HEK293 (cell line): ENCODE data around the gene FHIP1B.
A peak's percentile ranks its signal among the peaks of the same experiment; 100 is the strongest.

Experiments
- HOXC10 ChIP-seq: sonication (generic); formaldehyde crosslinking; IDR thresholded peaks from 2 replicates; pipeline ENCODE4 v1.8.1; 2023; ENCODE audit warnings: mild to moderate bottlenecking, missing genetic modification reagents
- INSM2 ChIP-seq: fragments of 450-650 bp; formaldehyde crosslinking; IDR thresholded peaks from 2 replicates; pipeline ENCODE4 v1.5.1; 2016; ENCODE audit warnings: missing biosample characterization, missing genetic modification characterization
- MZF1 ChIP-seq: fragments of 450-650 bp; formaldehyde crosslinking; IDR thresholded peaks from 2 replicates; pipeline ENCODE4 v1.5.1; 2017; ENCODE audit warnings: missing biosample characterization, missing genetic modification characterization, borderline replicate concordance
- SP3 ChIP-seq: fragments of 450-650 bp; formaldehyde crosslinking; IDR thresholded peaks from 2 replicates; pipeline ENCODE4 v1.5.1; 2016; ENCODE audit warnings: missing biosample characterization, missing genetic modification characterization
- ZBTB1 ChIP-seq: fragments of 450-650 bp; formaldehyde crosslinking; IDR thresholded peaks from 2 replicates; pipeline ENCODE4 v1.5.1; 2016; ENCODE audit warnings: missing biosample characterization, missing genetic modification characterization
- ZBTB48 ChIP-seq: fragments of 450-650 bp; formaldehyde crosslinking; IDR thresholded peaks from 2 replicates; pipeline ENCODE4 v1.5.1; 2016; ENCODE audit warnings: missing biosample characterization, missing genetic modification characterization
- ZBTB8A ChIP-seq: fragments of 450-650 bp; formaldehyde crosslinking; IDR thresholded peaks from 2 replicates; pipeline ENCODE4 v1.5.1; 2016; ENCODE audit warnings: missing biosample characterization, missing genetic modification characterization
- ZFP3 ChIP-seq: fragments of 450-650 bp; formaldehyde crosslinking; IDR thresholded peaks from 2 replicates; pipeline ENCODE4 v1.5.1; 2016; ENCODE audit warnings: low read depth, missing biosample characterization, missing genetic modification characterization
- ZFP37 ChIP-seq: fragments of 450-650 bp; formaldehyde crosslinking; IDR thresholded peaks from 2 replicates; pipeline ENCODE4 v1.5.1; 2016; ENCODE audit warnings: missing biosample characterization, missing genetic modification characterization
- ZNF169 ChIP-seq: fragments of 450-650 bp; formaldehyde crosslinking; IDR thresholded peaks from 2 replicates; pipeline ENCODE4 v1.5.1; 2016; ENCODE audit warnings: missing biosample characterization, missing genetic modification characterization
- ZNF23 ChIP-seq: fragments of 450-650 bp; formaldehyde crosslinking; IDR thresholded peaks from 2 replicates; pipeline ENCODE4 v1.5.1; 2016; ENCODE audit warnings: missing biosample characterization, missing genetic modification characterization, borderline replicate concordance
- ZNF239 ChIP-seq: fragments of 450-650 bp; formaldehyde crosslinking; IDR thresholded peaks from 2 replicates; pipeline ENCODE4 v1.5.1; 2016; ENCODE audit warnings: missing biosample characterization, missing genetic modification characterization
- ZNF473 ChIP-seq: fragments of 450-650 bp; formaldehyde crosslinking; IDR thresholded peaks from 2 replicates; pipeline ENCODE4 v1.5.1; 2017; ENCODE audit warnings: missing biosample characterization, missing genetic modification characterization
- ZNF48 ChIP-seq: fragments of 450-650 bp; formaldehyde crosslinking; IDR thresholded peaks from 2 replicates; pipeline ENCODE4 v1.5.1; 2016; ENCODE audit warnings: missing biosample characterization, missing genetic modification characterization
- ZNF501 ChIP-seq: fragments of 450-650 bp; formaldehyde crosslinking; IDR thresholded peaks from 2 replicates; pipeline ENCODE4 v1.5.1; 2016; ENCODE audit warnings: missing biosample characterization, missing genetic modification characterization
- ZNF514 ChIP-seq: fragments of 450-650 bp; formaldehyde crosslinking; IDR thresholded peaks from 2 replicates; pipeline ENCODE4 v1.5.1; 2016; ENCODE audit warnings: missing biosample characterization, missing genetic modification characterization
- ZNF530 ChIP-seq: fragments of 450-650 bp; formaldehyde crosslinking; IDR thresholded peaks from 2 replicates; pipeline ENCODE4 v1.5.1; 2016; ENCODE audit warnings: low read depth, missing biosample characterization, missing genetic modification characterization
- ZNF555 ChIP-seq: fragments of 450-650 bp; formaldehyde crosslinking; conservative IDR thresholded peaks from 2 replicates; pipeline ENCODE4 v1.5.1; 2017; ENCODE audit warnings: missing biosample characterization, mild to moderate bottlenecking, missing genetic modification characterization, inconsistent platforms
- ZNF600 ChIP-seq: fragments of 450-650 bp; formaldehyde crosslinking; IDR thresholded peaks from 2 replicates; pipeline ENCODE4 v1.5.1; 2016; ENCODE audit warnings: missing biosample characterization, missing genetic modification characterization
- ZNF610 ChIP-seq: fragments of 450-650 bp; formaldehyde crosslinking; IDR thresholded peaks from 2 replicates; pipeline ENCODE4 v1.5.1; 2016; ENCODE audit warnings: missing biosample characterization, missing genetic modification characterization, borderline replicate concordance
- ZNF621 ChIP-seq: fragments of 450-650 bp; formaldehyde crosslinking; IDR thresholded peaks from 2 replicates; pipeline ENCODE4 v1.5.1; 2017; ENCODE audit warnings: missing biosample characterization, missing genetic modification characterization
- ZNF639 ChIP-seq: fragments of 450-650 bp; formaldehyde crosslinking; IDR thresholded peaks from 2 replicates; pipeline ENCODE4 v1.5.1; 2016; ENCODE audit warnings: missing biosample characterization, missing genetic modification characterization
- ZNF654 ChIP-seq: fragments of 450-650 bp; formaldehyde crosslinking; IDR thresholded peaks from 2 replicates; pipeline ENCODE4 v1.5.1; 2016; ENCODE audit warnings: low read depth, missing biosample characterization, missing genetic modification characterization
- ZSCAN16 ChIP-seq: fragments of 450-650 bp; formaldehyde crosslinking; IDR thresholded peaks from 2 replicates; pipeline ENCODE4 v1.5.1; 2016; ENCODE audit warnings: missing biosample characterization, missing genetic modification characterization
- TF ChIP-seq, protein P1 (sequence below): fragments of 450-650 bp; formaldehyde crosslinking; IDR thresholded peaks from 2 replicates; pipeline ENCODE4 v1.5.1; 2017; ENCODE audit warnings: missing biosample characterization, missing genetic modification characterization
- TF ChIP-seq, protein P2 (sequence below): fragments of 450-650 bp; formaldehyde crosslinking; IDR thresholded peaks from 2 replicates; pipeline ENCODE4 v1.5.1; 2016; ENCODE audit warnings: missing biosample characterization, missing genetic modification characterization

The FHIP1B gene

GRCh38 chr11:6233984-6234386, 451 bp downstream of the FHIP1B start (continued):
- TF ChIP-seq ZNF530 (tag by site-specific recombination) = no peak
- TF ChIP-seq MZF1 (tag by site-specific recombination) = no peak
- TF ChIP-seq ZBTB48 (tag by site-specific recombination) = peak; percentile 59; the same call in 1 of the 2 replicates
- TF ChIP-seq ZNF501 = no peak
- no peak for TF ChIP-seq ZFP3 (tag by site-specific recombination)
- TF ChIP-seq ZBTB8A (tag by site-specific recombination) = 0 out of 2 replicates have a peak, but pooled peaks have one; percentile 7
- TF ChIP-seq ZNF610 (tag by site-specific recombination) = no peak
- no peak for TF ChIP-seq HOXC10
- TF ChIP-seq ZSCAN16 (tag by site-specific recombination) = no peak
- TF ChIP-seq, protein P1, sequence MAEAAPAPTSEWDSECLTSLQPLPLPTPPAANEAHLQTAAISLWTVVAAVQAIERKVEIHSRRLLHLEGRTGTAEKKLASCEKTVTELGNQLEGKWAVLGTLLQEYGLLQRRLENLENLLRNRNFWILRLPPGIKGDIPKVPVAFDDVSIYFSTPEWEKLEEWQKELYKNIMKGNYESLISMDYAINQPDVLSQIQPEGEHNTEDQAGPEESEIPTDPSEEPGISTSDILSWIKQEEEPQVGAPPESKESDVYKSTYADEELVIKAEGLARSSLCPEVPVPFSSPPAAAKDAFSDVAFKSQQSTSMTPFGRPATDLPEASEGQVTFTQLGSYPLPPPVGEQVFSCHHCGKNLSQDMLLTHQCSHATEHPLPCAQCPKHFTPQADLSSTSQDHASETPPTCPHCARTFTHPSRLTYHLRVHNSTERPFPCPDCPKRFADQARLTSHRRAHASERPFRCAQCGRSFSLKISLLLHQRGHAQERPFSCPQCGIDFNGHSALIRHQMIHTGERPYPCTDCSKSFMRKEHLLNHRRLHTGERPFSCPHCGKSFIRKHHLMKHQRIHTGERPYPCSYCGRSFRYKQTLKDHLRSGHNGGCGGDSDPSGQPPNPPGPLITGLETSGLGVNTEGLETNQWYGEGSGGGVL (tag by site-specific recombination) = peak; percentile 66
- TF ChIP-seq, protein P2, sequence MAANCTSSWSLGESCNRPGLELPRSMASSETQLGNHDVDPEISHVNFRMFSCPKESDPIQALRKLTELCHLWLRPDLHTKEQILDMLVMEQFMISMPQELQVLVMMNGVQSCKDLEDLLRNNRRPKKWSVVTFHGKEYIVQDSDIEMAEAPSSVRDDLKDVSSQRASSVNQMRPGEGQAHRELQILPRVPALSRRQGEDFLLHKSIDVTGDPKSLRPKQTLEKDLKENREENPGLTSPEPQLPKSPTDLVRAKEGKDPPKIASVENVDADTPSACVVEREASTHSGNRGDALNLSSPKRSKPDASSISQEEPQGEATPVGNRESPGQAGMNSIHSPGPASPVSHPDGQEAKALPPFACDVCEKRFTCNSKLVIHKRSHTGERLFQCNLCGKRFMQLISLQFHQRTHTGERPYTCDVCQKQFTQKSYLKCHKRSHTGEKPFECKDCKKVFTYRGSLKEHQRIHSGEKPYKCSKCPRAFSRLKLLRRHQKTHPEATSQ (tag by site-specific recombination) = no peak
- 0 out of 2 replicates have a peak, but pooled peaks have one; percentile 35 for TF ChIP-seq INSM2 (tag by site-specific recombination)
- no peak for TF ChIP-seq ZNF239 (tag by site-specific recombination)
- no peak for TF ChIP-seq SP3 (tag by site-specific recombination)
- TF ChIP-seq ZBTB1 (tag by site-specific recombination) = no peak
- no peak for TF ChIP-seq ZNF23 (tag by site-specific recombination)
- TF ChIP-seq ZNF600 (tag by site-specific recombination) = peak; percentile 69; the same call in 1 of the 2 replicates
- TF ChIP-seq ZNF169 = no peak
- no peak for TF ChIP-seq ZNF473 (tag by site-specific recombination)
- TF ChIP-seq ZNF639 (tag by site-specific recombination) = 0 out of 2 replicates have a peak, but pooled peaks have one; percentile 42
- no peak for TF ChIP-seq ZNF48 (tag by site-specific recombination)
- TF ChIP-seq ZNF654 (tag by site-specific recombination) = no peak
- no peak for TF ChIP-seq ZNF621 (tag by site-specific recombination)
- no peak for TF ChIP-seq ZNF514 (tag by site-specific recombination)
- no peak for TF ChIP-seq ZFP37 (tag by site-specific recombination)
- TF ChIP-seq ZNF555 (tag by site-specific recombination) = no peak
